ENCODE measurements around the gene DIO3. TPM values are rescaled to one million over a fixed set of nuclear protein-coding genes. Genes with fewer than 3 reads are reported as not detected.

DIO3 gene
- total RNA-seq, 1 donor from 2014 or later = 0.13 TPM

GRCh38 chr14:101602466-101602840, 41.2 kb downstream of the DIO3 start:
- peaks cover 4% of the 10 kb centered on the region for H3K27me3 ChIP-seq (ENCODE audit: control insufficient read depth, insufficient read depth, low read length)
- TF ChIP-seq, protein P1, sequence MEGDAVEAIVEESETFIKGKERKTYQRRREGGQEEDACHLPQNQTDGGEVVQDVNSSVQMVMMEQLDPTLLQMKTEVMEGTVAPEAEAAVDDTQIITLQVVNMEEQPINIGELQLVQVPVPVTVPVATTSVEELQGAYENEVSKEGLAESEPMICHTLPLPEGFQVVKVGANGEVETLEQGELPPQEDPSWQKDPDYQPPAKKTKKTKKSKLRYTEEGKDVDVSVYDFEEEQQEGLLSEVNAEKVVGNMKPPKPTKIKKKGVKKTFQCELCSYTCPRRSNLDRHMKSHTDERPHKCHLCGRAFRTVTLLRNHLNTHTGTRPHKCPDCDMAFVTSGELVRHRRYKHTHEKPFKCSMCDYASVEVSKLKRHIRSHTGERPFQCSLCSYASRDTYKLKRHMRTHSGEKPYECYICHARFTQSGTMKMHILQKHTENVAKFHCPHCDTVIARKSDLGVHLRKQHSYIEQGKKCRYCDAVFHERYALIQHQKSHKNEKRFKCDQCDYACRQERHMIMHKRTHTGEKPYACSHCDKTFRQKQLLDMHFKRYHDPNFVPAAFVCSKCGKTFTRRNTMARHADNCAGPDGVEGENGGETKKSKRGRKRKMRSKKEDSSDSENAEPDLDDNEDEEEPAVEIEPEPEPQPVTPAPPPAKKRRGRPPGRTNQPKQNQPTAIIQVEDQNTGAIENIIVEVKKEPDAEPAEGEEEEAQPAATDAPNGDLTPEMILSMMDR (IDR thresholded peaks at IDR 0.05; ENCODE audit: insufficient read depth, low read length, poor library complexity, severe bottlenecking) = no peak
- no peak overlapping the region for H3K4me3 ChIP-seq (ENCODE audit: low read depth, low read length)
- DNase-seq (ENCODE audit: low read depth) = no peak
- H3K36me3 ChIP-seq (ENCODE audit: control insufficient read depth, insufficient read depth, low read length) = no peaks in the 10 kb centered on the region

- TF ChIP-seq, protein P1 (IDR thresholded peaks at IDR 0.05; ENCODE audit: insufficient read depth, low read length, poor library complexity, severe bottlenecking) = no peak
- Histone ChIP-seq H3K4me3 (ENCODE audit: low read depth, low read length) (no peak overlapping the region), H3K36me3 (ENCODE audit: control insufficient read depth, insufficient read depth, low read length) (no peaks in the 10 kb centered on the region), H3K27me3 (ENCODE audit: control insufficient read depth, insufficient read depth, low read length) (peaks cover 4% of the 10 kb centered on the region)
- DNase-seq (ENCODE audit: low read depth) = no peak
These were observed 41.8 kb downstream of the DIO3 start for GRCh38 chr14:101603096-101603495.

- H3K36me3 ChIP-seq (ENCODE audit: control insufficient read depth, insufficient read depth, low read length) = no peaks in the 10 kb centered on the region
- no peak for DNase-seq (ENCODE audit: low read depth)
- H3K27me3 ChIP-seq (ENCODE audit: control insufficient read depth, insufficient read depth, low read length) = peaks cover 4% of the 10 kb centered on the region
- no peak overlapping the region for H3K4me3 ChIP-seq (ENCODE audit: low read depth, low read length)
- TF ChIP-seq, protein P1 (IDR thresholded peaks at IDR 0.05; ENCODE audit: insufficient read depth, low read length, poor library complexity, severe bottlenecking) = no peak
These were observed 43.1 kb downstream of the DIO3 start for GRCh38 chr14:101604228-101604934.

GRCh38 chr14:101604935-101605780, 43.9 kb downstream of the DIO3 start:
- H3K36me3 ChIP-seq (ENCODE audit: control insufficient read depth, insufficient read depth, low read length) = no peaks in the 10 kb centered on the region
- H3K27me3 ChIP-seq (ENCODE audit: control insufficient read depth, insufficient read depth, low read length) = peaks cover 4% of the 10 kb centered on the region
- DNase-seq (ENCODE audit: low read depth) = no peak
- TF ChIP-seq, protein P1 (IDR thresholded peaks at IDR 0.05; ENCODE audit: insufficient read depth, low read length, poor library complexity, severe bottlenecking) = no peak
- H3K4me3 ChIP-seq (ENCODE audit: low read depth, low read length) = no peak overlapping the region

DNA sequence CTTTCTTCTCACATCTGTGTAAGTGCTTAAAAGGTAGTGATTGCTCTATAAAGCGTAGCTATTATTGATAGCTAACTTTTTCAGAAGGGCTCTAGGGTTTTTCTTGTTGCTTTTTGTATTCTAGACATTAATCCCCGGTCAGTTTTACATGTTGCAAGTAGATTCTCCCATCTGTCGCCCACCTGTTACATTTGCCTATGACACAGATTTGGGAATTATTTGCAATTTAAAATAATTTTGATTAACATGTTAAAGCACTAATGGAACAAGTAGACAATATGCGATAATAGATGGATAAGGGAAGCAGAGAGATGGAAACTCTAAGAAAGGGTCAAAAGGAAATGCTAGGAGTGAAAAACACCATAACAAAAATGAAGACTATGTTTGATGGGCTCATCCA, 44.5 kb downstream of the DIO3 start:
- TF ChIP-seq, protein P1 (IDR thresholded peaks at IDR 0.05; ENCODE audit: insufficient read depth, low read length, poor library complexity, severe bottlenecking) = no peak
- Histone ChIP-seq H3K36me3 (ENCODE audit: control insufficient read depth, insufficient read depth, low read length) (no peaks in the 10 kb centered on the region), H3K4me3 (ENCODE audit: low read depth, low read length) (no peak overlapping the region), H3K27me3 (ENCODE audit: control insufficient read depth, insufficient read depth, low read length) (peaks cover 4% of the 10 kb centered on the region)
- no peak for DNase-seq (ENCODE audit: low read depth)

Other genes with a start within 250 kb of the DIO3 start
- gene PPP2R5C, start 200.2 kb downstream of the DIO3 start, total RNA-seq = 59.9 and 79.6 TPM in 2 replicates